ENCODE data around the gene TNNT2.

DNA sequence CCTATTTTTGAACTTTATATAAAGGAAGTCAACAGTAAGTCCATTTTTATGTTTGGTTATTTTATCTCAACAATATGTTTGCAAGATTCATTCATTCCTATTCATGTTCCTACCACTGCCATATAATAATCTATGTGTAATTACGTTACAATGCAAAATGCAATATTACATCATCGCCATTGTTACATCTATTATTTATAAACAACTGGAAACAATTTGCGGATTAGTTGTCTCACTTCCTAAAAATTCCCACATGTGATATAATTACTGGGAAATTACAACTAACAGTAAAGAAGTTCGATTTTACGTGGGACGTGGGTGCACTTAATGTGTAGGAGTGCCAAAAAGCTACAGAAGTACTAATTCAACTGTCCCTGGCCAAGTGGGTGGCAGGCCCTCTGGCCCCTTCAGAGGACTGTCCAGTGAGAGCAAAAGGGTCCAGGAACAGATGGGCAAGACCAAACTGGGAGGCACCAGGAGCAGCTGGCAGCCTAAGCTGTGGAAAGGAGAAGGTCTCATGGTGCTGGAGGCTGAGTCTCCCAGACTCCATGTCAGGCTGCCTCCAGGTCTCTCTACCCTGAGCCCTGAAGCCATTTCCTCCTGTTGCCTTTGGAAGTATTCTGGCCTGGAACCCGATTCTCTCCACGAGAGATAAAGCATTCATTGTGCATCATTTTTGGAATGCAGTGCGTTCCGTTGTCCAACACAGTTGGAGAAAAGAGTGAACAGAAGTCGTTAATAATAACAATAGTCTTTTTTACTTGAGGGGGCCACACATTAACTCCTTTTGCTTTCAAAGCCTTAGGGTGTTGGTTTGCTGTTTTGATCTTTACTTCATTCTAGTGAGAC lies 42.9 kb downstream of the TNNT2 start:
- no peak for TF ChIP-seq CTCF (IDR thresholded peaks at IDR 0.05)
- TF ChIP-seq POLR2AphosphoS5 (IDR thresholded peaks at IDR 0.05; ENCODE audit: low read depth, low read length), result no peak
- TF ChIP-seq, protein P1, sequence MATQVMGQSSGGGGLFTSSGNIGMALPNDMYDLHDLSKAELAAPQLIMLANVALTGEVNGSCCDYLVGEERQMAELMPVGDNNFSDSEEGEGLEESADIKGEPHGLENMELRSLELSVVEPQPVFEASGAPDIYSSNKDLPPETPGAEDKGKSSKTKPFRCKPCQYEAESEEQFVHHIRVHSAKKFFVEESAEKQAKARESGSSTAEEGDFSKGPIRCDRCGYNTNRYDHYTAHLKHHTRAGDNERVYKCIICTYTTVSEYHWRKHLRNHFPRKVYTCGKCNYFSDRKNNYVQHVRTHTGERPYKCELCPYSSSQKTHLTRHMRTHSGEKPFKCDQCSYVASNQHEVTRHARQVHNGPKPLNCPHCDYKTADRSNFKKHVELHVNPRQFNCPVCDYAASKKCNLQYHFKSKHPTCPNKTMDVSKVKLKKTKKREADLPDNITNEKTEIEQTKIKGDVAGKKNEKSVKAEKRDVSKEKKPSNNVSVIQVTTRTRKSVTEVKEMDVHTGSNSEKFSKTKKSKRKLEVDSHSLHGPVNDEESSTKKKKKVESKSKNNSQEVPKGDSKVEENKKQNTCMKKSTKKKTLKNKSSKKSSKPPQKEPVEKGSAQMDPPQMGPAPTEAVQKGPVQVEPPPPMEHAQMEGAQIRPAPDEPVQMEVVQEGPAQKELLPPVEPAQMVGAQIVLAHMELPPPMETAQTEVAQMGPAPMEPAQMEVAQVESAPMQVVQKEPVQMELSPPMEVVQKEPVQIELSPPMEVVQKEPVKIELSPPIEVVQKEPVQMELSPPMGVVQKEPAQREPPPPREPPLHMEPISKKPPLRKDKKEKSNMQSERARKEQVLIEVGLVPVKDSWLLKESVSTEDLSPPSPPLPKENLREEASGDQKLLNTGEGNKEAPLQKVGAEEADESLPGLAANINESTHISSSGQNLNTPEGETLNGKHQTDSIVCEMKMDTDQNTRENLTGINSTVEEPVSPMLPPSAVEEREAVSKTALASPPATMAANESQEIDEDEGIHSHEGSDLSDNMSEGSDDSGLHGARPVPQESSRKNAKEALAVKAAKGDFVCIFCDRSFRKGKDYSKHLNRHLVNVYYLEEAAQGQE (IDR thresholded peaks at IDR 0.05; ENCODE audit: insufficient read depth in 1 of 2, low read depth in 2 of 2, low read length in 1 of 2), result no peak
- no peak for TF ChIP-seq TCF7L2 (IDR thresholded peaks at IDR 0.05; ENCODE audit: low read depth, low read length)
- no peak for TF ChIP-seq SIN3A (IDR thresholded peaks at IDR 0.05; ENCODE audit: borderline replicate concordance, insufficient read depth, low read depth, low read length)

Data from Panc1 (cell line).